HG03442 (cell line): ENCODE results near the gene EIF4EBP2.

Source experiments
- ATAC-seq: cut with Tn5 transposase; IDR thresholded peaks from one replicate; pipeline ENCODE4 v1.9.1; 2021; ENCODE audit warnings: mild to moderate bottlenecking, moderate library complexity; ENCODE audit not compliant: unreplicated experiment

The EIF4EBP2 gene

GRCh38 chr10:70404036-70404786, at the start of gene EIF4EBP2:
EIF4EBP2 (plus strand) TSS chr10:70404145; CDS start chr10:70404402, 257 bp downstream.
- ATAC-seq: peak; percentile 83

DNA sequence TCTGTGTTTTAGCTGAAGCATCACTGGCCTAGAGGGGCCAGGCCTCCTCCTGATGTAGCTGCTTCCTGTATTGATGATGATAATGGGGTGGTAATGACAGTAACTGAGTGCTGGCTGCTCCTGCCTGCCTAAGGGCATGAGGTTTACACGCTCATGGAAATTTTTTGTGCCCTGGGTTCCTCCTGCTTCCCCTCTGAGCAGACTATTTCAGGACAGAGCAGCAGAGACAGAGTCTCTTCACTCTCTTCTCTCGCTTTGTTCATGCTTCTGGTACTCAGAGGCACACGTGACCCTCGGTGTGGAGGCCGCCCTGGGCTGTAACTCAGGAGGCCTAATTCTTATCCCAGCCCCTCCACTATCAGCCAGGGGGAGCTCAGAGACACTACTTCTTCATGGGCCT, 49.4 kb upstream of the EIF4EBP2 start:
- ATAC-seq: peak; percentile 22

- ATAC-seq: peak; percentile 54
These were observed 48.6 kb upstream of the EIF4EBP2 start for GRCh38 chr10:70355051-70356021.

GRCh38 chr10:70357565-70357964, 46.4 kb upstream of the EIF4EBP2 start:
- no peak for ATAC-seq

DNA sequence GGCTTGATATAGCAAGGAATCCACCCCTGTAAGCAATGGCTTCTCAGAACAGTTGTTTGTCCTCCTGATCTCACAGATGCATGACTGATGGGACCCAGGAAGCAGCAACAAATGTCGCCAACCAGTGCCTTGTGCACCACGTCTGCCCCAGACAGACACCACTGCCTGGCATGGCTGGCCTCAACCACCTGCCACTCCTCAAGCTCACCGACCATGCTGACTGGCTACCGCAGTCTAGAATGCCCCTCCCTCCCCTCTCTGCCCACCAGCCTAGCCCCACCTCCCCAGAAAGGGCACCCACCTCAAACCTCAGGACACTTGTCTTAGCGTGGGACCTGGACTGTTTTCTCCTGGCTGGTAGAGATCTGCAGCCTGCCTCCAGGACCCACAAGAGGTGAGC, 45.5 kb upstream of the EIF4EBP2 start:
- no peak for ATAC-seq

GRCh38 chr10:70359017-70359550, 44.9 kb upstream of the EIF4EBP2 start:
- ATAC-seq: no peak

DNA sequence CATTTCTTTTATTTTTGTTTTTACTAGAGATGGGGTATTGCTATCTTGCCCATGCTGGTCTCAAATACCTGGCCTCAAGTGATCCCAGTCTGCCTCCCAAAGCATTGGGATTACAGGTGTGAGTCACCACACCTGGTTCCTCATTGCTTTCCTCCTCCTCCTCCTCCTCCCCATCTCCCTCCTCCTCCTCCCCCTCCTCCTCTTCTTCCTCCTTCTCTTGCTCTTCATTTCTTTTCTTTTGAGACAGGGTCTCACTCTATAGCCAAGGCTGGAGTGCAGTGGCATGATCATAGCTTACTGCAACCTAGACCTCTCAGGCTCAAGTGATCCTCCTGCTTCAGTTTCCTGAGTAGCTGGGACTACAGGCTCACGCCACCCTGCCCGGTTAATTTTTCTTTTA, 43.7 kb upstream of the EIF4EBP2 start:
- no peak for ATAC-seq

GRCh38 chr10:70362328-70362727, 41.6 kb upstream of the EIF4EBP2 start:
- ATAC-seq: no peak

GRCh38 chr10:70363292-70363691, 40.7 kb upstream of the EIF4EBP2 start:
- ATAC-seq: no peak

DNA sequence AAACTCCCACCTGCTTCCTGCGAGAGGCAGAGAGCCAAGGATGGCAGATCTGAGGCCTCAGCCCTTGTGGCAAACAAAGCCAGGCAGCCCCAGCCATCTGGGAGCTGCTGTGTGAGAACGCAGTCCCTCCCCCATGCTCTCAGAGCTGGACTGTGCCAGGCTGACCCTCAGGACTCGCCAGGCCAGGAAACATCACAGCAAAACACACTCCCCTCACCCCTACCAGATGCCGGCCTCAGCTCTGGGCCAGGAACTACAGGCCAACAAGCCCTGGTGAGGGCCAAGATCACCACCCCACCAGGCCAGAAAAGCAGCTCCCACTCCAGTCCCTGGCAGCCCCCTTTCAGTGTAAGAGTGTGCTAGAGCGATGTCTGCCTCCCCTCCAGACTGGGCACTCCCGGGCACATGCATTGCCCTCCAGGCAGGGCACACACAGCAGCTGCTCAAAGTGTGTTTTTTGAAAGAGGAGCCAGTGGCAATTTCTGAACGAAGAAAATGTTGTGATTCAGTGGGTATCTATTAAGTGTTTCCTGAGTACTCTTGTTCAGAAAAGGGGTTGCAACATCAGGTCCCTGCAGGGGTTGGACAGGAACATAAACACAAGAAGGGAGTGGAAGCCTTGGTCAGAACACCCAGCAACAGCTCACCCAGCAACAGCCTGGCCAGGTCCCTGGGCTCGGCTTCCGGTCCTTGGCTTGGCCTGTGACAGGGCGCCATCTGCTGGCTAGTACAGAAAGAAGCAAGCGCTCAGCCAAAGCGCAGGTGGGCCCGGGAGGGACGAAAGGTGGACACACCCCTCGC, 39.8 kb upstream of the EIF4EBP2 start:
- peak; percentile 87 for ATAC-seq

DNA sequence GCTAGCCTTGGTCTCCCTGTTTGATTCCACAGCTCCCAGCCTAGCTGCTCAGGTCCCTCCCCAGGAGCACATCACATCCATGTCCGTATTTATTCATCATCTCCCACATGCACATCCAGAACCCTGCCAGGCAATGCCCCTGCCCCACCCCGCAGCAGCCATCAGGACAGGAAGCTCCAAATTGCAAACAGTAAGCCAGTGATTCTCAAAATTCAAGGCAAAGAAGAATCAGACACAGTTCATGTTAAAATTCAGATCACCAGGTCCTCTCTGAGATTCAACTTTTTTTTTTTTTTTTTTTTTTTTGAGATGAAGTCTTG, 39.2 kb upstream of the EIF4EBP2 start:
- no peak for ATAC-seq

DNA sequence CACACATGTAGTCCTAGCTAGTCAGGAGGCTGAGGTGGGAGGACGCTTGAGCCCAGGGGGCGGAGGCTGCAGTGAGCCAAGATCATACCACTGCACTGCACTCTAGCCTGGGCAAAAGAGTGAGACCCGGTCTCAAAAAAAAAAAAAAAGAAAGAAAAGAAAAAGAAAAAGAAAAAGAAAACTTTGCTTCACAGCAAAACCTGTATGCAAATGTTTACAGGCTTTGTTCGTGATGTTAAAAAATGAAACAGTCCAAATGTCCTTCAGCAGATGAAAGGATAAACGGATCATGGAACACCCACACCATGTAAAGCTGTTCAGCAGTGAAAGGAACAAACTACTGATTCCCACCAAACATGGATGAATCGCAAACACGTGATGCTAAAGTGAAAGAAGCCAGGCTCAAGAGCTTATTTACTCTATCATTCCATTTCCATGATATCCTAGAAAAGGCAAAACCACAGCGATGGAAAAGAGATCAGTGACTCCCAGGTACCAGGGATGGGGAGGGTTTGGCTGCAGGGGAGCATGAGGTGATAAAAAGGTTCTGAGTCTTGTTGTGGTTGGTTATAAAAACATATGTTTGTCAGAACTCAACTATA, 36.6 kb upstream of the EIF4EBP2 start:
- no peak for ATAC-seq

DNA sequence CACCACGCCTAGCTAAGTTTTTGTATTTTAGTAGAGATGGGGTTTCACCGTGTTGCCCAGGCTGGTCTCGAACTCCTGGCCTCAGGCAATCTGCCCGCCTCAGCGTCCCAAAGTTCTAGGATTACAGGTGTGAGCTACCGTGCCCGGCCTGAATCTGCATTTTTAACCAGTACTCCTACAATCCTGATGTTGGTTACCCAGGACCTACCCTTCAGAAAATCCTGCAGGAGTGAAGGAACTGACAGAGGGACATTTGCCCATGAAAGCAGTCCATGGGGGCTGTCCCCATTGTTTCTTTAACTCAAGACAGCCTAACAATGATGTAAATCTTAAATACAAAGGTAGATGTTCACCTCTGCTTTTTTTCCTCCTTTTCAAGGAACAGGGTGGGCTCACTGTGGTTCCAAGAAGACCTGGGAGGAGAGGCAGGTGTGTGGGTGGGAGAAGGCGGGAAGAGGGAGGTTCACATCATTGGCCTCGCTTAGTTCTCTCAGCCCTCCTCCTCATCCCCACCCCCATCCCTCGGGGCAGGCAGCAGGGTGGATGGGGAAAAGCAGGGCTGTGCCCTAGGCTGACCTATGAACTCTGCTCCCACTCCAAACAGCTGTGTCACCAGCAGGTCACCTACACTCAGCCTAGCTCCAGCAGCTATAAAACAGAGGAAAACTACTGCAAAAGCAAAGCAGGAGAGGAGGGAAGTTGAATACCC, 35.0 kb upstream of the EIF4EBP2 start:
- no peak for ATAC-seq

DNA sequence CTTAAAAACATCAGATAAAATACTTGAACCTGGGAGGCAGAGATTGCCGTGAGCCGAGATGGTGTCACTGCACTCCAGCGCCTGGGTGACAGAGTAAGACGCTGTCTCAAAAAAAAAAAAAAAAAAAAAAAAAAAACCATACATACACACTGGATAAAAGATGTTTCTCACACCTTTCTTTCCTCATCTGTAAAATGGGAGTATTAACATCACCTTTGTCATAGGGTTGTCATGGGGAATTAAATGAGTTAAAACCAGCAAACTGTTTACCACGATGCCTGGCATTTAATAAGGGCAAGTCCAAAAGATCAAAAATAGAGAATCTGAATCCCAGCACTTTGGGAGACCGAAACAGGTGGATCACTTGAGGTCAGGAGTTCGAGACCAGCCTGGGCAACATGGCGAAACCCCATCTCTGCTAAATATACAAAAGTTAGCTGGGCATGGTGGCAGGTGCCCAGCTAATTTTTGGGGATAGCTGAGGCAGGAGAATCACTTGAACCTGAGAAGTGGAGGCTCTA, 34.4 kb upstream of the EIF4EBP2 start:
- no peak for ATAC-seq

- no peak for ATAC-seq
These were observed 33.2 kb upstream of the EIF4EBP2 start for GRCh38 chr10:70370766-70371165.

- no peak for ATAC-seq
These were observed 32.1 kb upstream of the EIF4EBP2 start for GRCh38 chr10:70371846-70372245.

DNA sequence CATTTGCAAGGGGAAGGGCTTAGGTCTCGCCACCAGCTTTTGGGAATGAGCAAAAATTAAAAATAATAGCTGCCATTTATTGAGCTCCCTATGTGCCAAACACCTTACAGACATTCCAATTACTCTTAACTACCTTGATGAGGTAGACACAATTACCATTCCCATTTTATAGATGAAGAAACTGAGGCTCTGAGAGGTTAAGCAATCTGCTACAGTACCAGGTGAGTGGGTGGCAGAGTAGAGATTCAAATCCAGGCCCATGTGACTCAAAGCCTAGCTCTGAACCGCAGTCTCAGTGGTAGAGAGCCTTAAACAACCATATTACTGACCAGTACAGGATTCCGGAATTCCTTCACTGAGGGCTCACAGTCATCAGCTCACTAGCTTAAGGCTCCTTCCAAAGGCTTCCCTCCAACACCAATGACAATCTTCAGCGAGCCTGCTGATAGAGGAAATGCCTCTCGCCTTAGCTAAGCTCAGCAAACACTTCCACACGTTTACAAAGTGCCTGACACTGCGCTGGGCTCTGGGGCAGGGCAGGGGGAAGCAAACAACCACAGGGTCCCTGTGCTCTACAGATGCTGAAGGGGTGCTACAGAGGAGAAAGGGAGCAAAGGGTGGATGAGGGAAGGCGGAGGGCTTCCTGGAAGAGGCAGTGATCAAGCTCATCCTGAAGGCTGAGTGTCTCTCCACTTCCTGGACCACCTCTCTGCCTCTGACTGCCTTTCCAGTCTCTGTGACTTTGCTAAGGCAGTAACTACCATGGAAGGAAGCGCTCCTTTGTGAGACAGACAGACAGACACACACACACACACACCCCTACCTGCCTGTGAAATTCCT, 28.9 kb upstream of the EIF4EBP2 start:
- ATAC-seq: no peak

- no peak for ATAC-seq
These were observed 27.2 kb upstream of the EIF4EBP2 start for GRCh38 chr10:70376436-70377378.
